GM12878 (cell line): ENCODE data around the gene BTG4. TPM values are rescaled to one million over a fixed set of nuclear protein-coding genes. Genes with fewer than 3 reads are reported as not detected.

ENCODE experiments used
- CTCF ChIP-seq, 3 experiments: IDR thresholded peaks in 2 of 3; conservative IDR thresholded peaks in 1 of 3; 2 replicates each; pipeline ENCODE4 v1.5.1; 2011; ENCODE audit warnings: low read depth in 3 of 3, low read length in 3 of 3, mild to moderate bottlenecking in 3 of 3, control low read depth in 2 of 3, moderate library complexity in 2 of 3, inconsistent platforms in 1 of 3, mixed read lengths in 1 of 3; ENCODE audit not compliant: control insufficient read depth in 2 of 3, insufficient read depth in 1 of 3; ENCODE audit errors: extremely low read depth in 1 of 3
- FOXK2 ChIP-seq: fragments of 450-650 bp; IDR thresholded peaks from 2 replicates; pipeline ENCODE4 v1.6.1; 2017; ENCODE audit warnings: mild to moderate bottlenecking, moderate library complexity
- HCFC1 ChIP-seq: fragments of 150-350 bp; IDR thresholded peaks from 2 replicates; pipeline ENCODE4 v1.6.1; 2014; ENCODE audit warnings: low read length
- KAT2A ChIP-seq: conservative IDR thresholded peaks from 2 replicates; pipeline ENCODE4 v1.6.1; 2011; ENCODE audit warnings: low read depth, low read length; ENCODE audit not compliant: control insufficient read depth
- MAX ChIP-seq: IDR thresholded peaks from 2 replicates; pipeline ENCODE4 v1.6.1; 2012; ENCODE audit warnings: low read depth, low read length, improper control_type of control experiment
- MTA3 ChIP-seq: IDR thresholded peaks from 2 replicates; pipeline ENCODE4 v1.6.1; 2012; ENCODE audit warnings: low read length, inconsistent platforms, borderline replicate concordance
- MYB ChIP-seq: fragments of 150-350 bp; IDR thresholded peaks from 2 replicates; pipeline ENCODE4 v1.6.1; 2014; ENCODE audit warnings: mild to moderate bottlenecking, low read depth, low read length, borderline replicate concordance
- NR2C2 ChIP-seq: IDR thresholded peaks from 2 replicates; pipeline ENCODE4 v1.6.1; 2011; ENCODE audit warnings: borderline replicate concordance, low read depth; ENCODE audit not compliant: control insufficient read depth, insufficient read length
- NRF1 ChIP-seq: conservative IDR thresholded peaks from 2 replicates; pipeline ENCODE4 v1.6.1; 2011; ENCODE audit warnings: mild to moderate bottlenecking, low read depth, low read length, improper control_type of control experiment
- PAX8 ChIP-seq: fragments of 450-650 bp; IDR thresholded peaks from 2 replicates; pipeline ENCODE4 v1.6.1; 2017; ENCODE audit warnings: mild to moderate bottlenecking, moderate library complexity
- RELA ChIP-seq: fragments of 450-650 bp; IDR thresholded peaks from 2 replicates; pipeline ENCODE4 v1.8.0; 2014; ENCODE audit warnings: borderline replicate concordance; ENCODE audit not compliant: partially characterized antibody
- SMAD5 ChIP-seq: IDR thresholded peaks from 2 replicates; pipeline ENCODE4 v1.6.1; 2016; ENCODE audit warnings: antibody characterized with exemption, low read depth
- TCF3 ChIP-seq: IDR thresholded peaks from 2 replicates; pipeline ENCODE4 v1.6.1; 2012; ENCODE audit warnings: low read depth, mild to moderate bottlenecking, low read length, borderline replicate concordance; ENCODE audit not compliant: insufficient read depth
- YY1 ChIP-seq: IDR thresholded peaks from 2 replicates; pipeline ENCODE4 v1.6.1; 2011; ENCODE audit warnings: low read depth, mild to moderate bottlenecking, low read length
- polyA plus RNA-seq, 11 experiments: library from polyadenylated mRNA; depleted of rRNA in 4 of 11; unstranded in 6 of 11; stranded (reverse) in 5 of 11; fragments of >200 nt; fragmentation: Nextera tagmentation in 4 of 11; fragmentation: Illumina TruSeq in 1 of 11; extraction: Ambion mirVana in 4 of 11; extraction: Trizol in 1 of 11; gene quantifications; 1 replicate in 1 of 11; 2 replicates in 10 of 11; pipeline versions ENCODE4 v1.2.1 to v1.2.3, GENCODE V29; 2011 to 2016; ENCODE audit warnings: inconsistent platforms in 2 of 11, missing spikeins in 2 of 11, low read depth in 1 of 11
- total RNA-seq, 4 experiments: library from RNA; depleted of rRNA in 3 of 4; stranded (reverse); fragments of >200 nt in 3 of 4; fragmentation: Illumina TruSeq in 1 of 4; extraction: Trizol in 1 of 4; gene quantifications; 2 replicates each; pipeline versions ENCODE4 v1.2.1 to v1.2.3, GENCODE V29; 2013 to 2021
- TF ChIP-seq, protein P1 (sequence below): fragments of 450-650 bp; IDR thresholded peaks from 2 replicates; pipeline ENCODE4 v1.6.1; 2017; ENCODE audit warnings: mild to moderate bottlenecking, moderate library complexity
- TF ChIP-seq, protein P2 (sequence below): fragments of 450-650 bp; formaldehyde crosslinking; IDR thresholded peaks from 2 replicates; pipeline ENCODE4 v1.4.0; 2022; ENCODE audit warnings: mild to moderate bottlenecking, moderate library complexity

Gene BTG4
- total and polyA plus RNA-seq, 10 of the 15 experiments (the other 5 are each of a cell fraction or from before 2014, with no cell fraction given) = 0.14 TPM; not detected in 9

- TF ChIP-seq HCFC1 (no peak), RELA (peak; percentile 37), MAX (0 out of 2 replicates have a peak, but pooled peaks have one; percentile 62), YY1 (peak; percentile 76), CTCF (IDR thresholded peaks at IDR 0.05 in 2 of 3, conservative IDR thresholded peaks at IDR 0.05 in 1 of 3; ENCODE audit: control insufficient read depth in 2 of 3, extremely low read depth in 1 of 3, insufficient read depth in 1 of 3, low read depth in 3 of 3, low read length in 3 of 3) (peak; percentile 91 to 96 (median 94)), TCF3 (no peak), NRF1 (no peak; the same call in 1 of the 2 replicates), FOXK2 (no peak), MYB (no peak), PAX8 (no peak), KAT2A (no peak), MTA3 (no peak), NR2C2 (no peak), SMAD5 (no peak)
- TF ChIP-seq, protein P1, sequence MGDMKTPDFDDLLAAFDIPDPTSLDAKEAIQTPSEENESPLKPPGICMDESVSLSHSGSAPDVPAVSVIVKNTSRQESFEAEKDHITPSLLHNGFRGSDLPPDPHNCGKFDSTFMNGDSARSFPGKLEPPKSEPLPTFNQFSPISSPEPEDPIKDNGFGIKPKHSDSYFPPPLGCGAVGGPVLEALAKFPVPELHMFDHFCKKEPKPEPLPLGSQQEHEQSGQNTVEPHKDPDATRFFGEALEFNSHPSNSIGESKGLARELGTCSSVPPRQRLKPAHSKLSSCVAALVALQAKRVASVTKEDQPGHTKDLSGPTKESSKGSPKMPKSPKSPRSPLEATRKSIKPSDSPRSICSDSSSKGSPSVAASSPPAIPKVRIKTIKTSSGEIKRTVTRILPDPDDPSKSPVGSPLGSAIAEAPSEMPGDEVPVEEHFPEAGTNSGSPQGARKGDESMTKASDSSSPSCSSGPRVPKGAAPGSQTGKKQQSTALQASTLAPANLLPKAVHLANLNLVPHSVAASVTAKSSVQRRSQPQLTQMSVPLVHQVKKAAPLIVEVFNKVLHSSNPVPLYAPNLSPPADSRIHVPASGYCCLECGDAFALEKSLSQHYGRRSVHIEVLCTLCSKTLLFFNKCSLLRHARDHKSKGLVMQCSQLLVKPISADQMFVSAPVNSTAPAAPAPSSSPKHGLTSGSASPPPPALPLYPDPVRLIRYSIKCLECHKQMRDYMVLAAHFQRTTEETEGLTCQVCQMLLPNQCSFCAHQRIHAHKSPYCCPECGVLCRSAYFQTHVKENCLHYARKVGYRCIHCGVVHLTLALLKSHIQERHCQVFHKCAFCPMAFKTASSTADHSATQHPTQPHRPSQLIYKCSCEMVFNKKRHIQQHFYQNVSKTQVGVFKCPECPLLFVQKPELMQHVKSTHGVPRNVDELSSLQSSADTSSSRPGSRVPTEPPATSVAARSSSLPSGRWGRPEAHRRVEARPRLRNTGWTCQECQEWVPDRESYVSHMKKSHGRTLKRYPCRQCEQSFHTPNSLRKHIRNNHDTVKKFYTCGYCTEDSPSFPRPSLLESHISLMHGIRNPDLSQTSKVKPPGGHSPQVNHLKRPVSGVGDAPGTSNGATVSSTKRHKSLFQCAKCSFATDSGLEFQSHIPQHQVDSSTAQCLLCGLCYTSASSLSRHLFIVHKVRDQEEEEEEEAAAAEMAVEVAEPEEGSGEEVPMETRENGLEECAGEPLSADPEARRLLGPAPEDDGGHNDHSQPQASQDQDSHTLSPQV = no peak
- TF ChIP-seq, protein P2, sequence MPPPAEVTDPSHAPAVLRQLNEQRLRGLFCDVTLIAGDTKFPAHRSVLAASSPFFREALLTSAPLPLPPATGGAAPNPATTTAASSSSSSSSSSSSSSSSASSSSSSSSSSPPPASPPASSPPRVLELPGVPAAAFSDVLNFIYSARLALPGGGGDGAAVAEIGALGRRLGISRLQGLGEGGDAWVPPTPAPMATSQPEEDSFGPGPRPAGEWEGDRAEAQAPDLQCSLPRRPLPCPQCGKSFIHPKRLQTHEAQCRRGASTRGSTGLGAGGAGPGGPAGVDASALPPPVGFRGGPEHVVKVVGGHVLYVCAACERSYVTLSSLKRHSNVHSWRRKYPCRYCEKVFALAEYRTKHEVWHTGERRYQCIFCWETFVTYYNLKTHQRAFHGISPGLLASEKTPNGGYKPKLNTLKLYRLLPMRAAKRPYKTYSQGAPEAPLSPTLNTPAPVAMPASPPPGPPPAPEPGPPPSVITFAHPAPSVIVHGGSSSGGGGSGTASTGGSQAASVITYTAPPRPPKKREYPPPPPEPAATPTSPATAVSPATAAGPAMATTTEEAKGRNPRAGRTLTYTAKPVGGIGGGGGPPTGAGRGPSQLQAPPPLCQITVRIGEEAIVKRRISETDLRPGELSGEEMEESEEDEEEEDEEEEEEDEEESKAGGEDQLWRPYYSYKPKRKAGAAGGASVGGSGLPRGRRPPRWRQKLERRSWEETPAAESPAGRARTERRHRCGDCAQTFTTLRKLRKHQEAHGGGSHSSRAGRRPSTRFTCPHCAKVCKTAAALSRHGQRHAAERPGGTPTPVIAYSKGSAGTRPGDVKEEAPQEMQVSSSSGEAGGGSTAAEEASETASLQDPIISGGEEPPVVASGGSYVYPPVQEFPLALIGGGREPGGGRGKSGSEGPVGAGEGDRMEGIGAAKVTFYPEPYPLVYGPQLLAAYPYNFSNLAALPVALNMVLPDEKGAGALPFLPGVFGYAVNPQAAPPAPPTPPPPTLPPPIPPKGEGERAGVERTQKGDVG = no peak
These were observed 65.6 kb downstream of the BTG4 start (continued) for GRCh38 chr11:111446404-111447111.
